GM12872 (cell line): ENCODE results near the gene KDM2B.

Source experiments
- TF ChIP-seq, protein P1 (sequence below): IDR thresholded peaks from 3 replicates; pipeline ENCODE4 v1.5.1; 2011; ENCODE audit warnings: low read depth, mild to moderate bottlenecking, low read length, moderate library complexity; ENCODE audit not compliant: insufficient read depth

KDM2B gene

GRCh38 chr12:121509339-121509738 lies 71.5 kb downstream of the KDM2B start:
- TF ChIP-seq, protein P1, sequence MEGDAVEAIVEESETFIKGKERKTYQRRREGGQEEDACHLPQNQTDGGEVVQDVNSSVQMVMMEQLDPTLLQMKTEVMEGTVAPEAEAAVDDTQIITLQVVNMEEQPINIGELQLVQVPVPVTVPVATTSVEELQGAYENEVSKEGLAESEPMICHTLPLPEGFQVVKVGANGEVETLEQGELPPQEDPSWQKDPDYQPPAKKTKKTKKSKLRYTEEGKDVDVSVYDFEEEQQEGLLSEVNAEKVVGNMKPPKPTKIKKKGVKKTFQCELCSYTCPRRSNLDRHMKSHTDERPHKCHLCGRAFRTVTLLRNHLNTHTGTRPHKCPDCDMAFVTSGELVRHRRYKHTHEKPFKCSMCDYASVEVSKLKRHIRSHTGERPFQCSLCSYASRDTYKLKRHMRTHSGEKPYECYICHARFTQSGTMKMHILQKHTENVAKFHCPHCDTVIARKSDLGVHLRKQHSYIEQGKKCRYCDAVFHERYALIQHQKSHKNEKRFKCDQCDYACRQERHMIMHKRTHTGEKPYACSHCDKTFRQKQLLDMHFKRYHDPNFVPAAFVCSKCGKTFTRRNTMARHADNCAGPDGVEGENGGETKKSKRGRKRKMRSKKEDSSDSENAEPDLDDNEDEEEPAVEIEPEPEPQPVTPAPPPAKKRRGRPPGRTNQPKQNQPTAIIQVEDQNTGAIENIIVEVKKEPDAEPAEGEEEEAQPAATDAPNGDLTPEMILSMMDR, result no peak

DNA sequence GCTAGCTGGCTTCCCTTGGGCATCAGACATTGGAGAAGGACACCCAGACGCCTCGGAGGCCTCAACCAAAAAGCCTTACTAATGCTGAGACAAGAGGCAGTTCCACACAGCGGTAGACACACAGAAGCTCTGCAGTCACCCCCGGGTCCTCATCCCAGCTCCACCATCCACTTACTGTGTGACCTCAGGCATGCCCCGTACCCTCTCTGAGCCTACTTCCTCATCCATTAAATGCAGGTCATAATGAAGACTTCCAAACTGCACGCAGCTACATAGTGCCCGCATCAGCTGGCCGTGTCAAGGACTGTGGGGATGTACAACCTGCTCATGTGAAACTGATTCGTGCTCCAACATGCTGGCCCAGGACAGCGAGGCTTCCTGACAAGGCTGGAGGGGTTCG lies 72.3 kb downstream of the KDM2B start:
- TF ChIP-seq, protein P1, result no peak

DNA sequence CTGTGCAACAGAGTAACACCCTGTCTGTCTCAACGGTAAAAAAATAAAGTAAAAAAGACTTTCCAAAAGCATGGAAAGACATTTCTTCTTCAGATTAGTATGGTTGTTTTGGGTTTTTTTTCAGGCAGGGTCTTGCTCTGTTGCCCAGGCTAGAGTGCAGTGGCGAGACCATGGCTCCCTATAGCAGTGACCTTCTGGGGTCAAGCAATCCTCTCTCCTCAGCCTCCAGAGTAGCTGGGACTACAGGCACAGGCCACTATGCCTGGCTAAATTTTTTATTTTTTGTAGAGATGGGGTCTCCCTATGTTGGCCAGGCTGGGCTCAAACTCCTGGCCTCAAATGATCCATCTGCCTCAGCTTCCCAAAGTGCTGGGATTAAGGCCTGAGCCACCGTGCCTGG lies 72.8 kb downstream of the KDM2B start:
- TF ChIP-seq, protein P1, result no peak

GRCh38 chr12:121507245-121507644 lies 73.6 kb downstream of the KDM2B start:
- TF ChIP-seq, protein P1, result no peak

DNA sequence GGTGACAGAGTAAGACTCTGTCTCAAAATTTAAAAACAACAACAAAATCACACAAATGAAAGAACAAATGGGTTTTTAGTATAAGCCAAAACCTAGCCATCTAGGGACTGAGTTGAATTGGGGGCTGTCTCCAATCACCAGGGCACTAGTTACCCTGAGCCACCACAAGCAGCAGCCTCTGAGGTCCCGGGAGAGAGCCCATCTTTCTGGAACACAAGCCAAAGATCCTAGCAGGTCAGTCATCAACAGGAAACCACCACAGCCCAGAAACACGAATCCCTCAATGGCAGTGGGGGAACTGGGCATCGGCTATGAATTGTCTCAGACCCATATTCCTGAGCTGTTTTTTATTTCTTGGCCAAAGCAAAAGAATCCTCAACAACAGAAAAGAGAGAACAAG lies 75.3 kb downstream of the KDM2B start:
- TF ChIP-seq, protein P1, result no peak

- TF ChIP-seq, protein P1, result no peak
These were observed 76.3 kb downstream of the KDM2B start for GRCh38 chr12:121504505-121504904.

GRCh38 chr12:121503395-121503794 lies 77.4 kb downstream of the KDM2B start:
- TF ChIP-seq, protein P1, result no peak

DNA sequence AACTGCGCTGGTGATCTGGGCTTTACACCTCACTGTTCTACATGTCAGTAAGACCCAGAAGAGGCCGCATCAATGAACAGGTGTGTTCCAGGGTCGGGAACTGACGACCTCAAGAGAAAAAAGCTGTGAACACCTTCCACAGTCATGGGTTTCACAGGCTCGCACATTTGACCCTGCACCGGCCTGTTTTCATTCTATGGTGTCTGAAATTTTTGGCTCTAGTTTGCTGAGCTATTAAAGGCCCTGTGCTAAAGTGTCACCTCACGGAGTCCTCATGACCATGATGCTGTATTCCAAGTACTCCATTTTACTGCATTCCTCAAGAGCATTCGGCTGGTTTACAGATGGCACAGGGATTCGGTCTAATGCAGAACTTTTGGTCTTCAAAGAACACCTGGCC lies 78.9 kb downstream of the KDM2B start:
- TF ChIP-seq, protein P1, result no peak
